ENCODE data around the gene RIMBP2.
"Not testable (repeated sequence)": the region's sequence is repeated elsewhere in the genome, so short reads cannot be mapped to it uniquely, and the experiment has no call there.

RIMBP2 gene

DNA sequence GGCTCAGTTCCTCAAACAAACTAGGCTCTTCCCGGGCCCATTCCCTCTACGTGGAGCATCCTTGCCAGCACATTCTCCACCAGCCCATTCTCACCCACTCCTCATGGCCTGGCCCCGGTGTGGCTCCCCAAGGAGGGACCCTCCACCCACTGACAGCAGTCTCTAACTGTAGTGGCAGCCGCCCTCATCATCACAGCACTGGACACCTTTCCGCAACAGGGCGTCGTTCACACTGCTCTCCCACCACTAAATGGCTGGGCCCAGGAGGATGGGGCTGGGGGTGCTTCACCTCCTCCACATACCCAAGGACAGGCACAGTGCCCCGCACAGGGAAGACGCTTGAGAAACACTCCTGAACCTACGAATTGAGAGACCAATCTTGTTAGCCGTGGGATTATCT, 123.0 kb downstream of the RIMBP2 start:
- H3K4me3 ChIP-seq (ENCODE audit: low read length): no peak overlapping the region
- no peak for DNase-seq (ENCODE audit: low read depth, low spot score)

DNA sequence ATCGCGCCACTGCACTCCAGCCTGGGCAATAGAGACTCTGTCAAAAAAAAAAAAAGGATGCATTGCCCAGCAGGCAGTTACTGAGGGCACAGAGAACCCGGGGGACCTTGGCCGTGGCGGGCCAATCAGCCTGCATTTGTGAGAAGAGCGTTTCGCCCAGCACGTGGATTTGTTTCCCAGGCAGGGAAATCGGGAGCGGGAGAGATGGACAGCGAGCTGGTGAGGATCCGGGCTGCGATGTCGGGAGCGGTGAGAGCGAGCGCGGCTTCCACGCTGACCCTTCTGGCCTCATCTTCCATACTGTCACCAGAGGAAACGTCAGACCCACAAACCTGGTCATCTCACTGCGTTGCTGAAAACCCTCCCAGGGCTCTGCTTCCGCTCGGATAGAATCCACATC, 123.5 kb downstream of the RIMBP2 start:
- no peak for DNase-seq (ENCODE audit: low read depth, low spot score)
- no peak overlapping the region for H3K4me3 ChIP-seq (ENCODE audit: low read length)

DNA sequence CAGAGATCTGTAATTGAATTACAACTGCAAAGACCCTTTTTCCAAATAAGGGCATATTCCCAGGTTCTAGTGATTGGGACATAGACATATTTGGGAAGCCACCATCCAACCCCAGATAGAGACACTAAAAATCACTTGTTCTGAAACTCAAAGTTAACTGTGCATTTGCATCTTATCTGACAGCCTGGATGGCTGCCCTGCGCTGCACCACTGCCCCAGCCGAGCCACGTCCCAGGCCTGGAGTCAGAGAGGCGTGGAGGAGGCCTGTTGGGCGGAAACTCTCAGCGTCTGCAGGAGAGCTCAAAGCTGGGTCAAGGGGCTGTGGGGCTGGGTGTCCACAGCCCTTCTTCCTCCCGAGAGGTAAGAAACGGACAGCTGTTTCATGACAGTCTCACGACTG, 124.4 kb downstream of the RIMBP2 start:
- DNase-seq (ENCODE audit: low read depth, low spot score): no peak
- no peak overlapping the region for H3K4me3 ChIP-seq (ENCODE audit: low read length)

DNA sequence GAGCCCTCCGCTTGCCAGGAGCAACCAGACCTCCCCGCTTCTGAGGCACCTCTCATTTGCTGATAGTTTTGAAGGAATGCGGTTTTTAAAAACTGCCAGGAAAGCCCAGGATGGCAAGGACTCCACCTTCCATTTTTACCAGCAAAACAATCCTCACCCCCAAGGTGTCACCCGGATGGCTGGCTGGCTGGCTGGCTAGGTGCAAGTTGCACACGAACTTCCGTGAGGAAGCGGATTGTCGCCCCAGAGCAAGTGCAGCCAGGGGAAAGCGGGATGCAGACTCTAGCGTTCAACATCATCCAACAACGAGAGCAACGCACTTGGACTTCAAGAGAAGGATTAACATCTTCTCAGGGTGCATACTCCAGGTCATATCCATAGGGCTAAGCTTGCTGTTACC, 125.4 kb downstream of the RIMBP2 start:
- DNase-seq (ENCODE audit: low read depth, low spot score): no peak
- no peak overlapping the region for H3K4me3 ChIP-seq (ENCODE audit: low read length)

DNA sequence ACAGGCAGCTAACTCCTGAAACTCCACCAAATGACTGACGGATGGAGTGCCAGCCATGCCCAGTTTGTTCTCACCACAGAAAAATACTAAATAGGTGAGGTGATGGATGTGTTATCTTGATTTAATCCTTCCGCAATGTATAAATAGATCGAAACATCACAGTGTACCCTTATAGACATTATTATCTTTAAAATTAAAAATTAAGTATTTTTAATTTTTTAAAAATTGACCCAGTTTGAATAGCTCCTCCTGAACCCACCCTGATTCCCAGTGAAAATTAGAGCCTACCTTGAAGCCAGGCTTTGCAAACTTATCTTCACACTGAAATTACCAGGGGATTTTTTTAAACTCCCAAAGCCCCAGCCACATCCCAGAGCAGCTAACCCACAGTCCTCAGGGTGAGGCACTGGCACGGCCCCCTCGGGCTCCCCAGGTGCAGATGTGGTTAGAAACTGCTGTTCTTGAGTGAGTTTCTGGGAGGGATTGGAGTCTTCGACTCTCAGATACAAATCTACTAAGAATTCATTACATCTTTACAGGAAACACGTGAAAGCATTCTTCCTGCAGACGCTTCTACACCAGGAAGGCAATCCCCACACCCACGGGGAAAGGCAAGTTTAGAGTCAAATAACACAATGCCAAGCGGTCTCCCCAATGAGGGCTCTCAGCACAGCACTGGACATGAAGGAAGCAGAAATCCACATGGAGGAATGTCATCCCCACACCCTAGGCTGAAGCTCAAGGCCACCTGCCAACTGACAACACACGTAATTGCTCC, 126.4 kb downstream of the RIMBP2 start:
- DNase-seq (ENCODE audit: low read depth, low spot score): peak; percentile 97
- peak overlapping the region; percentile 38 for H3K4me3 ChIP-seq (ENCODE audit: low read length)

DNA sequence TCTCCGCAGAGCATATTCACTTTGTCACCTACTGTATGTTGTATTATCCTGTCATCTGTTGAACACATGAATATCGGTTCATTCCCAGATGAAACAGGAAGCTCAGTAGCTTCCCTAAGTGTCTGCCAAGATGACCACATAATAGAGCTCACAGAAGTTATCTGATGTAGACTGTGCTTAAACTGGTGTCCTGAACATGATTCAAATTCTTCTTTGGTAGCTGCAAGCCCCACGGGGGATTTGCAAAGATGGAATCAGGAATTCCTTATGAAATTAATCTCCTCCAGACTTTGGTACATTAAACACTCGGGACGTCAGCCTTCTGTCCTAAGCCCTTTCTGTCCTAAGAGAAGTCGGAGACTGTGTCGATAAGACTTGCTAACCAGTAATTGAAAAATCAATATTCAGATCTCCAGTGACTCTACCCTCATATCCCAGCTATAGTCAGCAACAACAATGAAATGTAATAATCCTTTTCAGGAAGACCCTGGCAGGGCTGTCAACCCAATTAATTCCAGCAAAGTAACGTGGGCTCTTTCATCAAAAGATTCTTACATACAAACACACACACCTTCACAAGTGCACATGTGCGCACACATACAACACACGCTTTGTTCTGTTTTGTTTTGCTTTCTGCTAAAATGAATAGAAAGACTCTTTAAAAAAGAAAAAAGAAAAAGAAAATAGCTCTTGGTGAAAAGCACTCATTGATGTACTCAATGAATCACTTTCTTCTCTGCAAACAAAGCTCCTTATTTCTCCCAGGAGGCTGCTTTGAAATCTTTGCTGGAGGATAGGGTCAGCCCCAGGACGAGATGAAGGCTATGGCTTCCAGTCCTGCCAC, 127.2 kb downstream of the RIMBP2 start:
- peak; percentile 48 for DNase-seq (ENCODE audit: low read depth, low spot score)
- H3K4me3 ChIP-seq (ENCODE audit: low read length): peak overlapping the region; percentile 38

DNA sequence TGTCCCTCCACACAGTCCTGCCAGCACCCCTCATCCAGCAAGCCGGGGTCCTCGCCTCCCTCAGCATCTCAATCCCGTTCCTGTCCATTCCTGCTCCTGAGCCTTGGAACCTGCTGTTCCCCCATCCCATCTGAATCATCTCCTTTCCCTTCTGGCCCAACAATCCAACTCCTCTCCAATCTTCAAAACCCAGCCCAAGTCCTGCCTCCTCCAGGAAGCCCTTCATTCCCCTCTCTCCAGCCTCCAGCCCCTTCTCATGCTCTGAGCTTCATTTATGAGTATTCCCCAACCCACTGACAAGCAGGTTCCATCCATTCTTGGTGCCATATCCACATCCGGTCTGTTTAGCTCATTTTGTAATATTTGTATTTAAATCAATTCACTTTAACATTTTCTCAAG, 128.1 kb downstream of the RIMBP2 start:
- no peak for DNase-seq (ENCODE audit: low read depth, low spot score)
- no peak overlapping the region; the same call in 1 of the 2 replicates for H3K4me3 ChIP-seq (ENCODE audit: low read length)

DNA sequence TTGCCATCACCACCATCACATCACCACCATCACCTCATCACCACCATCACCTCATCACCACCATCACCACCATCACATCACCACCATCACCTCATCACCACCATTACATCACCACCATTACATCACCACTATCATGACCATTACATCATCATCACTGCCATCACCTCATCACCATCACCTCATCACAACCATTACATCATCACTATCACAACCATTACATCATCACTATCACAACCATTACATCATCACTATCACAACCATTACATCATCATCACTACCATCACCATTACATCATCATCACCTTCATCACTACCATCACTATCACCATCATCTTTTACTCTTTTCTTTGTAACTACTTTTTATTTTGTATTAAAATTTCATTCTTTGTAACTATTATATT, 131.6 kb downstream of the RIMBP2 start:
- not testable (repeated sequence) for H3K4me3 ChIP-seq (ENCODE audit: low read length); DNase-seq (ENCODE audit: low read depth, low spot score)

DNA sequence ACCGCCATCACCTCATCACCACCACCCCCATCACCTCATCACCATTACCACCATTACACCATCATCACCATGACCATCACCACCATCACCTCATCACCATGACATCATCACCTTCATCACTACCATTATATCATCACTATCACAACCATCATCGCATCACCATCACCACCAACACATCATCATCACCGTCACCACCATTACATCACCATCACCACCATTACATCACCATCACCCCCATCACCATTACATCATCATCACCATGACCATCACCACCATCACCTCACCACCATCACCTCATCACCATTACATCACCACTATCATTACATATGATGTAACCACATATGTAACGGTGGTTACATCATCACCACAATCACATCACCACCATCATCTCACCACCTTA, 132.3 kb downstream of the RIMBP2 start:
- no peak overlapping the region for H3K4me3 ChIP-seq (ENCODE audit: low read length)
- no peak for DNase-seq (ENCODE audit: low read depth, low spot score)

DNA sequence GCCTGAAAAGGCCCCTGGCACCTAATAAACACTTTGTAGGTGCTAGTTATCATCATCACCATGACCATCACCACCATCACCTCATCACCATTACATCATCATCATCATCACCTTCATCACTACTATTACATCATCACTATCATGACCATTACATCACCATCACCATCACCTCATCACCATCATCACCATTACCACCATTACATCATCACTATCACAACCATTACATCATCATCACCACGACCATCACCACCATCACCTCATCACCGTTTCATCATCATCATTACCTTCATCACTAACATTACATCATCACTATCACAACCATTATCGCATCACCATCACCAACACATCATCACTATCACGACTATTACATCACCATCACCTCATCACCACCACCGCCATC, 132.8 kb downstream of the RIMBP2 start:
- no peak for DNase-seq (ENCODE audit: low read depth, low spot score)
- no peak overlapping the region for H3K4me3 ChIP-seq (ENCODE audit: low read length)

DNA sequence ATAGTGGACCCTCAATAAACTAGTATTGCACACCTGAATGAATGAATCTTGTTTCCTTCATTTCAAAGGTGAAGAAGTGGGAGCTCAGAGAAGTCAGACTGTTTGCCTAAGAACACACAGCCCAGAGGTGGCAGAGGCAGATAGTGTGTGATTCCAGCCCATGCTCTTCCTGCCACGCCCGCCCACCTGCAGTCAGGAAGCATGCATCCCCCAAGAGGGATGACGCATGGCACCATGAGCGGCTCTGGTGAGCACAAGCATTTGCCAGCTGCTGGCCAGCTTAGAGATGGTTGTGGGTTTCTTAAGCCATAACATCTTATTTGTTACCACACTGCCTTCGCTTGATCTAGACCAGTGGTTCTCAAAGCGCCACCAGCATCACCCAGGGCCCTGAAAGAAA, 133.8 kb downstream of the RIMBP2 start:
- no peak overlapping the region for H3K4me3 ChIP-seq (ENCODE audit: low read length)
- DNase-seq (ENCODE audit: low read depth, low spot score): peak; percentile 56

DNA sequence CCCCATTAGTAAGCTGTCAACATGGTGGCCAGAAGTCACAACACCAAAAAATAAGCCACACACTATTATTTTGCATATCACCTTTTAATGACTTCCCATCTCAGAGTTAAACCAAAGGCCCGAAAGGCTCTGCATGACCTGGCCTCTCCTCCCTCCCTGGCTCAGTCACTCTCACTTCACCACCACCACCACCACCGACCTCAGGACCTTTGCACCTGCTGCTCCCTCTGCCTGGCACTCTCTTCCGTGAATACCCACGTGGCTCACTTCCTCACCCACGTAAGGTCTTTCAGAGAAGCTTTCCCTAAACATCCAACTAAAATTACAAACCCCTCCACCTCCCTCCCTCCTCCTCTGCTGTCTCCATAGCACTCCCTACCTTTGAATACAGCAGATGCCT, 134.3 kb downstream of the RIMBP2 start:
- no peak overlapping the region for H3K4me3 ChIP-seq (ENCODE audit: low read length)
- DNase-seq (ENCODE audit: low read depth, low spot score): no peak

DNA sequence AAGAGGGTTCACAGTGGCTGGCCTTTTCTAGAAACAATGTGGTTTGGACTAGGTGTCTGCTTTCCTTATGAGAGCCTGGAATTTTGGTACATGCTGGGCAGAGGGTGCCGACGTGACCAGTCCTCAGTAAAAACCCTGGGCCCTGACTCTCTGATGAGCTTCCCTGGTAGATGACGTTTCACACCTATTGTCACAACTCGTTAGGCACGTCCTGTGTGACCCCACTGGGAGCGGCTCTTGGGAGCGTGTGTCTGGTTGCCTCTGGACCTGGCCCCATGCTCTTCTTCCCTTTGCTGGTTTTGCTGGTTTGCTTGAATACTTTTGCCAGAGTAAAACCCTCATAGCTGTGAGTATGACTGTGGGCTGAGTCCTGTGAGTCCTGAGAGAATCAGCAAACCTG, 136.9 kb downstream of the RIMBP2 start:
- no peak for DNase-seq (ENCODE audit: low read depth, low spot score)
- no peak overlapping the region for H3K4me3 ChIP-seq (ENCODE audit: low read length)

DNA sequence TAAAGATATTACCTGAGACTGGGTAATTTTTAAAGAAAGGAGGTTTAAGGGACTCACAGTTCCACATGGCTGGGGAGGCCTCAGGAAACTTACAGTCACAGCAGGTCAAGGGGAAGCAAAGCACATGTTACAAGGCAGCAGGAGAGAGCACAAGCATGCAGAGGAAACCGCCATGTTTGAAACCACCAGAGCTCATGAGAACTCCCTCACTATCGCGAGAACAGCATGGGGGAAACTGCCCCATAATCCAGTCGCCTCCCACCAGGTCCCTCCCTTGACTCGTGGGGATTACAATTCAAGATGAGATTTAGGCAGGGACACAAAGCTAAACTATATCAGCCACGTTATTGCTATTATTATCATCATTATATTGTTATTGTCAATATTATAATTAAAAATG, 138.7 kb downstream of the RIMBP2 start:
- no peak overlapping the region for H3K4me3 ChIP-seq (ENCODE audit: low read length)
- DNase-seq (ENCODE audit: low read depth, low spot score): no peak

DNA sequence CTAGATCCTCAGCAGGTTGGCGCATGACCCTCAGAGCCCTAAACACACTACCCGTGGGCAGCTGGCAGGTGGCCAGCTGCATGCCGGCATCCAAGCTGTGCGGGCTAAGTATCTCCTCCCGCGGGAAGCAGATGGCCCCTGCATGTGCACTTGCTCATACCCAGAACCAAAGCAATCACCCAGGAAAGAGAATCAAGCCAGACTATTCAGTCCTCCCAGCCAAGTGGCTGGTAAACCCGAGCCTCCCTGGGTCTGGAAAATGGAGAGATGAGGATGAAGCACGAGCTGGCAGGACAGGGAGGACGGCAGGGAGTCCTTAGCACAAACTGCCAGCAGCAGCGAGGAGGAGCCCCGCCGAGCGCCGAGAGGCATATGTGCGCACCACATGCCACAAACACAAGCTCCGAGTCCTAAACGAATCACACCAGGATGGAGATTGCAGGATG, 139.7 kb downstream of the RIMBP2 start:
- DNase-seq (ENCODE audit: low read depth, low spot score): no peak
- no peak overlapping the region for H3K4me3 ChIP-seq (ENCODE audit: low read length)

DNA sequence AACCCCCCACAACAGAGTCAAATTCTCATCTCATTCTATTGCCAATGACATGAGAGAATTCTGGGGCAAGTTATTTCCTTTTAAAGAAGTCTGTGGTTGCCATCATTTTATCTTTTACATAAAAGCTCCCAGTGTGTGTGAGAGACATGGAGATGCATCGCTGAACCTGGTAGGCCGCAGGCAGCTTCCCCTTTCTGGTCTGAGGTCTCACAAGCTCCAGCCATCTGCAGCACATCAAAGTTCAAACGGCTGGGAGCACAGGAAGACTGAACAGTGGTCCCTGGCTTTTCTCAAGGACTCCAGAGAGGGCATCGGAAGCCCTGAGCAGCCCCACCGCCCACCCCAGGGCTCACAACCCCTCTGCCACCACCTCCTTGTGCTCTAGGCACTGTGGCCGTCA, 141.7 kb downstream of the RIMBP2 start:
- DNase-seq (ENCODE audit: low read depth, low spot score): peak; percentile 88
- no peak overlapping the region for H3K4me3 ChIP-seq (ENCODE audit: low read length)

DNA sequence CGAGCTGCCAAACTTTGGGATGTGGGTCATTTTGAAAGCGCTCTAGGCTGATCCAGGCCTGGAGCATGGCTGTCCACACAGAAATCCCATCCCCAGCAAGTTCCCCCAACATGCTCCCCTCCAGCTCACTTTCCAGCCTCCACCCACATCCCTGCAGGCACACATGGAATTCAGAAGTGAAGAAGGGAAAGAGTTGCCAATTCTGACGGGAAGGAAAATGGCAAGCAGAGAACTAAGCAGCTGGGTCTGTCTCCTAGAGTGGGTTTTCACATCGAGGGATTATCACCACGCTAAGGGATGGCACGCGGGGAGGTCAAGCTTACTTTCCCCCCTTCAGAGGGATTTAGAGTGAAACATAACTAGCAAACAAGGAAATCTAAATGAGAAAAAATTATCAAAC, 142.3 kb downstream of the RIMBP2 start:
- no peak for DNase-seq (ENCODE audit: low read depth, low spot score)
- H3K4me3 ChIP-seq (ENCODE audit: low read length): no peak overlapping the region

DNA sequence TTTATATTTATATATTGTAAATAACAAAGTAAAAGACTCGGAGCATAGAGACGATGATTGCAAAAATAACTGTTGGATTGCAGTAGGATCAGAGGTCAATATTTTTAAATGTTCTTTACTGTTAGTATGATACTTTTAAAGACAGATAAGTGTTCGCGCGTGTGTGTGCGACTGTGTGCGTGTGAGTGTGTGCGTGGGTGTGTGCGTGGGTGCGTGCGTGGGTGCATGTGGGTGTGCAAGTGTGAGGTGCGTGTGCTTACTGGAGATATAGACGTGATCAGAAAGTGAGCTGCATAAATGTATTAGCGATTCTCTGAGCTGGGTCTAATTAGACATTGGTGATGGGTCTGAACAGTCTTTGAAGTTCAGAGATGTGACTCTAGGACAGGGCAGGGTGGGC, 142.9 kb downstream of the RIMBP2 start:
- H3K4me3 ChIP-seq (ENCODE audit: low read length): no peak overlapping the region
- DNase-seq (ENCODE audit: low read depth, low spot score): no peak

DNA sequence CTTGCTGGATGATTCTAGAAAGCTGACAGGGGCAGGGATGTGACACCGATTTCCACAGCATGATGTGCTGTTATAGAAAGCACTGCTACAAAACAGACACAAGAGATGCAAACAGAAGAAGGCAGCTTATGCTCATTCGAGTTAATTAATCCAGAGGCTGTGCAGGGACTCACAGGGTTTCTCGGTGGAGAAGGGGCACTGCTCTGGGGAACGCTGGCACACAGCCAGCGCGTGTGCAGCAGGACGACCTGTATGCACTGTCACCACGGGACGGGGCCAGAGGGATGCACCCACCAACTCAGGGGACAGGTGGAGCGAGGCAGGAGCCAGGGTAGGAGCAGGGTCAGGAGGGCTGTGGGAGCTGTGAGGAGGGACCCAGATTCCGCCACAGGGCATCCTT, 143.5 kb downstream of the RIMBP2 start:
- H3K4me3 ChIP-seq (ENCODE audit: low read length): no peak overlapping the region
- DNase-seq (ENCODE audit: low read depth, low spot score): no peak

DNA sequence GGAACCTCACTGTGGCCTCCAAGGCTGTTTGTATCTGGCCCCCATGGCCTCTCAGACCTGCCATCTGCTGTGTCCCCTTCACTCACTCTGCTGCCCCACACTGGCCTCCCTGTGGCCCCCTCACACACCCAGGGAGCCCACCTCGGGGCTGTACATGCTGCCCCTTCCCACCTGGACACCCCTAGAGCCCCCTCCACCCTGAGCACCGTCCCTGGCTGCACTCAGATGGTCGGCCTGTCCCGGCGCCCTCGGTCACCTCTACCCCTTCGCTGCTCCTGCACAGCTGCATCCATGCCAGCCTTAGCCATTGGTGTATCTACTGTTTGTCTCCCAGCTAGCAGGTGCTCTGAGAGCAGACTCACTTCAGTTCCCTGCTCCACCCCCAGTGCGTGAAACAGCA, 144.4 kb downstream of the RIMBP2 start:
- H3K4me3 ChIP-seq (ENCODE audit: low read length): no peak overlapping the region
- DNase-seq (ENCODE audit: low read depth, low spot score): no peak

DNA sequence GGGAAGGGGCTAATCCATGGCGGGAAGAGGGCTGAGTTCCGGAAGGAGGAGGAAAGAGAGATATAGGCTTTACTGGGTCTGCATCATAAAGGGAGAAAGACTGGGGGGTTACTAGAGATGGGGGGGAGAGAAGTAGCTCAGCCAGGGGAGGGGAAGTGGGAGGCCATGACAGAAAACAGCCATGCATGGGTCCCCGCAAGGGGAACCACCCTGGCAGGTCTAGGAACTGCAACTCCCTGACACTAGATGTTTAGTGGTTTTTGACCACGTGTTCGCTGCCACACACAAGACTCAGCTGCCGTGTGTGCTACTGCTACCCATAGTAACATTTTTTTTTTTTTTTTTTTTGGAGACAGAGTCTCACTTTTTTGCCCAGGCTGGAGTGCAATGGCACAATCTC, 145.0 kb downstream of the RIMBP2 start:
- peak; percentile 94 for DNase-seq (ENCODE audit: low read depth, low spot score)
- H3K4me3 ChIP-seq (ENCODE audit: low read length): no peak overlapping the region

Measured in Jurkat, Clone E6-1 (cell line).